Thyroid gland (tissue), 4 donors: ENCODE results near the gene TBXAS1.

ENCODE experiments used
- POLR2A ChIP-seq, 2 donors: fragments of 450-650 bp; IDR thresholded peaks; one replicate each; pipeline ENCODE4 v1.6.1; 2017; ENCODE audit warnings: antibody characterized with exemption in 2 of 2, mild to moderate bottlenecking in 2 of 2, moderate library complexity in 1 of 2
- TF ChIP-seq, protein P1 (sequence below), 6 experiments: fragments of 200-600 bp in 3 of 6; fragments of 450-650 bp in 3 of 6; sonication (generic) in 3 of 6; IDR thresholded peaks; one replicate each; pipeline ENCODE4 v1.5.1; 2016 to 2019; ENCODE audit warnings: antibody characterized with exemption in 6 of 6, mild to moderate bottlenecking in 2 of 6, inconsistent platforms in 1 of 6, moderate library complexity in 1 of 6

DNA sequence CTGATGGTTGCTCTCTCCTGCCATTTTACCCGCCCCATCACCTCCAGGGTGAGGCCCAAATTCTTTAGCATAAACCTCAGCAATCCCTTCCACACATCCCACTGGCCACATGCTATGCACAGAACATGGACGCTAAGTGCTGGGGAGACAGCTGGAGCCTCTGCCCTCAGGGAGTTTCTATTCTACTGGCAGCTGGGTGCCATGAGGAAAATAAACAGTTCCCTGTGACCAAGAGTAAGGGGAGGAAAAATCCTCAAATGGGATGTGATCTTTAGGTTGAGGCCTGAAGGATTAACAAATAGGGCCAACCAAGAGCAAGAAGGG lies 232.5 kb downstream of the TBXAS1 start:
- no peak for TF ChIP-seq POLR2A (IDR thresholded peaks at IDR 0.05)
- TF ChIP-seq, protein P1, sequence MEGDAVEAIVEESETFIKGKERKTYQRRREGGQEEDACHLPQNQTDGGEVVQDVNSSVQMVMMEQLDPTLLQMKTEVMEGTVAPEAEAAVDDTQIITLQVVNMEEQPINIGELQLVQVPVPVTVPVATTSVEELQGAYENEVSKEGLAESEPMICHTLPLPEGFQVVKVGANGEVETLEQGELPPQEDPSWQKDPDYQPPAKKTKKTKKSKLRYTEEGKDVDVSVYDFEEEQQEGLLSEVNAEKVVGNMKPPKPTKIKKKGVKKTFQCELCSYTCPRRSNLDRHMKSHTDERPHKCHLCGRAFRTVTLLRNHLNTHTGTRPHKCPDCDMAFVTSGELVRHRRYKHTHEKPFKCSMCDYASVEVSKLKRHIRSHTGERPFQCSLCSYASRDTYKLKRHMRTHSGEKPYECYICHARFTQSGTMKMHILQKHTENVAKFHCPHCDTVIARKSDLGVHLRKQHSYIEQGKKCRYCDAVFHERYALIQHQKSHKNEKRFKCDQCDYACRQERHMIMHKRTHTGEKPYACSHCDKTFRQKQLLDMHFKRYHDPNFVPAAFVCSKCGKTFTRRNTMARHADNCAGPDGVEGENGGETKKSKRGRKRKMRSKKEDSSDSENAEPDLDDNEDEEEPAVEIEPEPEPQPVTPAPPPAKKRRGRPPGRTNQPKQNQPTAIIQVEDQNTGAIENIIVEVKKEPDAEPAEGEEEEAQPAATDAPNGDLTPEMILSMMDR (IDR thresholded peaks at IDR 0.05), result no peak
